HCT116 (cell line): ENCODE measurements around the gene KIF26B. TPM values are rescaled to one million over a fixed set of nuclear protein-coding genes. Genes with fewer than 3 reads are reported as not detected.

Experiments used
- ATAC-seq: fragments of 200-7000 bp; cut with Tn5 transposase; 2 replicates; pipeline ENCODE4 v1.9.1; 2020; ENCODE audit warnings: mild to moderate bottlenecking, moderate library complexity
- BruUV-seq: library from RNA; stranded (reverse); fragments of 400-500 nt; replicated peaks from 2 replicates; lab custom pipeline; 2021; lab: Mats Ljungman, UMichigan
- CTCF ChIA-PET: fragments of 300-600 bp; sonication (Branson Sonifier 250); formaldehyde crosslinking; loops from one replicate; lab custom pipeline; 2021; ENCODE audit warnings: antibody characterized with exemption; lab: Charles Lee
- POLR2A ChIA-PET: fragments of 300-600, 350-600 bp; sonication (Branson Sonifier 250); formaldehyde crosslinking; loops from one replicate; lab custom pipeline; 2021; ENCODE audit warnings: antibody characterized with exemption; lab: Charles Lee
- RAD21 ChIA-PET, 2 experiments: fragments of 300-600 bp; sonication (Branson Sonifier 250); formaldehyde crosslinking; loops; one replicate each; lab custom pipeline; 2023; ENCODE audit warnings: low total read pairs in 2 of 2; ENCODE audit not compliant: uncharacterized antibody in 2 of 2, unreplicated experiment in 2 of 2, low non-redundant PET in 1 of 2; lab: Charles Lee
- DNase-seq: peaks from one replicate; pipeline ENCODE4 v3.0.0-alpha.2; 2010; ENCODE audit warnings: low read depth, low spot score
- H2AFZ ChIP-seq: fragments of 200-600 bp; shearing (Covaris generic), sonication (generic); 2 replicates; pipeline ENCODE4 v1.6.1; 2017; ENCODE audit warnings: low read depth, mixed run types, mixed read lengths, antibody characterized with exemption, low read length; ENCODE audit not compliant: poor library complexity, severe bottlenecking
- H3K27ac ChIP-seq: 2 replicates; pipeline ENCODE4 v1.5.1; 2012; ENCODE audit warnings: low read depth, low read length
- H3K27me3 ChIP-seq: fragments of 200-600 bp; sonication (generic); 2 replicates; pipeline ENCODE4 v1.6.1; 2016; ENCODE audit warnings: mixed run types, low read length, mixed read lengths; ENCODE audit not compliant: insufficient read depth
- H3K36me3 ChIP-seq, 2 experiments: fragments of 200-500 bp in 1 of 2; fragments of 200-600 bp in 1 of 2; sonication (Bioruptor generic) in 1 of 2; sonication (generic) in 1 of 2; 2 replicates each; pipeline versions ENCODE4 v1.5.1 to v1.6.1; 2014 to 2016; ENCODE audit warnings: low read length in 2 of 2, inconsistent platforms in 1 of 2, mixed read lengths in 1 of 2, mixed run types in 1 of 2; ENCODE audit not compliant: insufficient read depth in 2 of 2, control insufficient read depth in 1 of 2
- H3K4me1 ChIP-seq, 2 experiments: fragments of 200-600 bp in 1 of 2; sonication (generic) in 1 of 2; 2 replicates each; pipeline versions ENCODE4 v1.5.1 to v1.6.1; 2012 to 2017; ENCODE audit warnings: low read length in 2 of 2, inconsistent platforms in 1 of 2, mild to moderate bottlenecking in 1 of 2, mixed read lengths in 1 of 2, mixed run types in 1 of 2, moderate library complexity in 1 of 2; ENCODE audit not compliant: insufficient read depth in 2 of 2, control insufficient read depth in 1 of 2
- H3K4me2 ChIP-seq: fragments of 200-600 bp; sonication (generic); 2 replicates; pipeline ENCODE4 v1.6.1; 2017; ENCODE audit warnings: mixed run types, low read length, mixed read lengths
- H3K4me3 ChIP-seq, 2 experiments: fragments of 200-600 bp in 1 of 2; sonication (generic) in 1 of 2; replicated peaks in 1 of 2; 2 replicates each; pipeline ENCODE4 v1.5.1; 2011 to 2016; ENCODE audit warnings: low read length in 2 of 2, control low read depth in 1 of 2, low read depth in 1 of 2, mild to moderate bottlenecking in 1 of 2, mixed read lengths in 1 of 2, mixed run types in 1 of 2
- H3K79me2 ChIP-seq: fragments of 200-600 bp; sonication (generic); 2 replicates; pipeline ENCODE4 v1.6.1; 2017; ENCODE audit warnings: mild to moderate bottlenecking, mixed run types, low read length, moderate library complexity, mixed read lengths; ENCODE audit not compliant: insufficient read depth
- H3K9ac ChIP-seq: fragments of 200-600 bp; sonication (generic); 2 replicates; pipeline ENCODE4 v1.6.1; 2016; ENCODE audit warnings: low read length, mixed read lengths
- H3K9me2 ChIP-seq: fragments of 200-600 bp; sonication (generic), shearing (Covaris generic); 2 replicates; pipeline ENCODE4 v1.6.1; 2017; ENCODE audit warnings: mixed run types, mild to moderate bottlenecking, moderate library complexity; ENCODE audit not compliant: insufficient read depth
- H3K9me3 ChIP-seq, 2 experiments: fragments of 200-500 bp in 1 of 2; fragments of 200-600 bp in 1 of 2; sonication (Bioruptor generic) in 1 of 2; sonication (generic) in 1 of 2; 2 replicates each; pipeline ENCODE4 v1.6.1; 2014 to 2017; ENCODE audit warnings: low read length in 2 of 2, mixed read lengths in 2 of 2, inconsistent platforms in 1 of 2, low read depth in 1 of 2, mild to moderate bottlenecking in 1 of 2, mixed run types in 1 of 2, moderate library complexity in 1 of 2; ENCODE audit not compliant: control insufficient read depth in 1 of 2, insufficient read depth in 1 of 2
- H4K20me1 ChIP-seq: fragments of 200-600 bp; sonication (generic), shearing (Covaris generic); 2 replicates; pipeline ENCODE4 v1.6.1; 2017; ENCODE audit warnings: mixed run types, mild to moderate bottlenecking, moderate library complexity; ENCODE audit not compliant: insufficient read depth
- ATF3 ChIP-seq: IDR thresholded peaks from 2 replicates; pipeline ENCODE4 v1.6.1; 2012
- CEBPB ChIP-seq: IDR thresholded peaks from 2 replicates; pipeline ENCODE4 v1.6.1; 2012; ENCODE audit warnings: low read depth
- CTCF ChIP-seq, 3 experiments: fragments of 200-600 bp in 1 of 3; sonication (generic) in 1 of 3; IDR thresholded peaks in 2 of 3; conservative IDR thresholded peaks in 1 of 3; 2 replicates each; pipeline ENCODE4 v1.5.1; 2012 to 2017; ENCODE audit warnings: low read depth in 2 of 3, low read length in 2 of 3, antibody characterized with exemption in 1 of 3, borderline replicate concordance in 1 of 3, control low read depth in 1 of 3, mild to moderate bottlenecking in 1 of 3, mixed read lengths in 1 of 3, mixed run types in 1 of 3, moderate library complexity in 1 of 3; ENCODE audit not compliant: insufficient read depth in 1 of 3
- EGR1 ChIP-seq: IDR thresholded peaks from 2 replicates; pipeline ENCODE4 v1.6.1; 2012; ENCODE audit warnings: low read depth
- ELF1 ChIP-seq: IDR thresholded peaks from 2 replicates; pipeline ENCODE4 v1.6.1; 2012; ENCODE audit warnings: low read depth, borderline replicate concordance
- EZH2 ChIP-seq: fragments of 200-600 bp; sonication (generic); IDR thresholded peaks from 2 replicates; pipeline ENCODE4 v1.6.1; 2017; ENCODE audit warnings: antibody characterized with exemption, mixed run types
- EZH2phosphoT487 ChIP-seq: fragments of 200-600 bp; IDR thresholded peaks from 2 replicates; pipeline ENCODE4 v1.6.1; 2018; ENCODE audit warnings: antibody characterized with exemption, borderline replicate concordance
- FOSL1 ChIP-seq: IDR thresholded peaks from 2 replicates; pipeline ENCODE4 v1.6.1; 2012; ENCODE audit warnings: low read depth
- MAX ChIP-seq: IDR thresholded peaks from 2 replicates; pipeline ENCODE4 v1.6.1; 2012
- POLR2A ChIP-seq: IDR thresholded peaks from 2 replicates; pipeline ENCODE4 v1.7.0; 2011; ENCODE audit warnings: borderline replicate concordance; ENCODE audit not compliant: insufficient read depth, insufficient read length; ENCODE audit errors: extremely low read depth
- POLR2AphosphoS5 ChIP-seq: IDR thresholded peaks from 2 replicates; pipeline ENCODE4 v1.6.1; 2011; ENCODE audit warnings: mild to moderate bottlenecking, low read depth, low read length, moderate library complexity
- RAD21 ChIP-seq: IDR thresholded peaks from 2 replicates; pipeline ENCODE4 v1.6.1; 2012; ENCODE audit warnings: low read depth, mild to moderate bottlenecking
- REST ChIP-seq: IDR thresholded peaks from 2 replicates; pipeline ENCODE4 v1.6.1; 2012; ENCODE audit warnings: low read depth
- SIN3A ChIP-seq: IDR thresholded peaks from 2 replicates; pipeline ENCODE4 v1.6.1; 2012; ENCODE audit warnings: low read depth
- SP1 ChIP-seq: IDR thresholded peaks from 2 replicates; pipeline ENCODE4 v1.6.1; 2012; ENCODE audit warnings: low read depth
- SRF ChIP-seq: IDR thresholded peaks from 2 replicates; pipeline ENCODE4 v1.6.1; 2012; ENCODE audit warnings: low read depth
- TCF7L2 ChIP-seq: IDR thresholded peaks from 2 replicates; pipeline ENCODE4 v1.7.0; 2011; ENCODE audit warnings: borderline replicate concordance, inconsistent platforms; ENCODE audit not compliant: insufficient read depth, insufficient read length; ENCODE audit errors: extremely low read depth
- YY1 ChIP-seq: IDR thresholded peaks from 2 replicates; pipeline ENCODE4 v1.6.1; 2011; ENCODE audit warnings: low read length, low read depth, moderate library complexity, mild to moderate bottlenecking; ENCODE audit not compliant: insufficient replicate concordance; ENCODE audit errors: extremely low read depth
- ZFX ChIP-seq: fragments of 450-650 bp; IDR thresholded peaks from 2 replicates; pipeline ENCODE4 v1.6.1; 2017
- ZNF274 ChIP-seq: fragments of 200-500 bp; sonication (Bioruptor generic); IDR thresholded peaks from 2 replicates; pipeline ENCODE4 v1.6.1; 2014; ENCODE audit warnings: mild to moderate bottlenecking, low read depth, low read length, inconsistent platforms
- intact Hi-C: fragments of 100-400 bp; cut with micrococcal nuclease; formaldehyde crosslinking; loops from 2 replicates; pipeline ENCODE4 v1.10.0; 2022
- total RNA-seq: library from RNA; stranded (reverse); gene quantifications from one replicate; pipeline ENCODE4 v1.2.1, GENCODE V29; 2021; ENCODE audit not compliant: unreplicated experiment

KIF26B gene
- total RNA-seq, 1 experiment from 2014 or later: 0.49 TPM

GRCh38 chr1:245105815-245106410 lies 48.9 kb upstream of the KIF26B start:
- Histone ChIP-seq H3K4me3 (no peak overlapping the region), H3K9me3 (no peaks in the 10 kb centered on the region), H3K9ac (no peak overlapping the region), H3K9me2 (no peaks in the 10 kb centered on the region), H3K27me3 (no peaks in the 10 kb centered on the region), H3K4me1 (no peaks in the 10 kb centered on the region; a peak in 1 of 4 replicates), H2AFZ (no peak overlapping the region), H4K20me1 (no peaks in the 10 kb centered on the region), H3K27ac (no peak overlapping the region), H3K36me3 (no peaks in the 10 kb centered on the region), H3K4me2 (no peak overlapping the region), H3K79me2 (no peaks in the 10 kb centered on the region)
- DNase-seq (no peak), ATAC-seq (no peak)
- POLR2A ChIA-PET: no interaction called here
- intact Hi-C loops: no loop called here
- CTCF ChIA-PET: no interaction called here
- RAD21 ChIA-PET: no interaction called here
- TF ChIP-seq EGR1 (no peak), SRF (no peak), TCF7L2 (no peak), ZFX (no peak), ATF3 (no peak), SP1 (no peak), EZH2phosphoT487 (no peak), POLR2AphosphoS5 (no peak), RAD21 (no peak), REST (no peak), FOSL1 (no peak), MAX (no peak), SIN3A (no peak), YY1 (no peak), POLR2A (no peak), ELF1 (no peak), CEBPB (no peak), ZNF274 (no peak), CTCF (IDR thresholded peaks at IDR 0.05 in 2 of 3, conservative IDR thresholded peaks at IDR 0.05 in 1 of 3; ENCODE audit: borderline replicate concordance in 1 of 3, insufficient read depth in 1 of 3, low read depth in 2 of 3, low read length in 2 of 3) (no peak), EZH2 (no peak)
- BruUV-seq: no TSS peak
